Dedifferentiated amniotic fluid mesenchymal stem cell (primary cell): Measurements from ENCODE around the gene EHD4.
A peak's percentile ranks its signal among the peaks of the same experiment; 100 is the strongest.

Experiments
- DNase-seq: peaks from one replicate; pipeline ENCODE4 v3.0.0-alpha.2; 2016; ENCODE audit errors: extremely low spot score

Gene EHD4

GRCh38 chr15:41936649-41937567 lies 35.4 kb downstream of the EHD4 start:
- DNase-seq = no peak

GRCh38 chr15:41936155-41936554 lies 36.2 kb downstream of the EHD4 start:
- no peak for DNase-seq

DNA sequence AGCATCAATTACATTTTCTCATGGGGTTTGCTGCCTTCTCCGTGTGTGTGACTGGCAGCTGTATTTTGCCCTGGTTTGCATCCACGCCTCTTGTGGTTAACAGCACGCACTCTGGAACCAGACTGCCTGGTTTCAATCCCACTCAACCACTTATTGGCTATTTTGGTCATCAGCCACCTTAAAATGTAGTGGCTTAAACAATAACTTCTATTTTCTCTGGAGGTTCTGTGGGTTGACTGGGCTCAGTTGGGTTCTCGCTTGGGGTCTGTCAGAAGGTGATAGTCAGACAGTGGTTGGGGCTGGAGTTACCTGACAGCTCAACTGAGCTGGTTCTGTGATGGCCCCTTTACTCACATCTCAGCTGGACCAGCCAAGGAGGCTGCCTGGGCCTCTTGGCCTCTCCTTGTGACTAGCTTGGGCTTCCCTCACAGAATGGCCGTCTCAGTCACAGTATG lies 36.8 kb downstream of the EHD4 start:
- DNase-seq = no peak

- DNase-seq = no peak
Measured at GRCh38 chr15:41934843-41935242, 37.5 kb downstream of the EHD4 start.

DNA sequence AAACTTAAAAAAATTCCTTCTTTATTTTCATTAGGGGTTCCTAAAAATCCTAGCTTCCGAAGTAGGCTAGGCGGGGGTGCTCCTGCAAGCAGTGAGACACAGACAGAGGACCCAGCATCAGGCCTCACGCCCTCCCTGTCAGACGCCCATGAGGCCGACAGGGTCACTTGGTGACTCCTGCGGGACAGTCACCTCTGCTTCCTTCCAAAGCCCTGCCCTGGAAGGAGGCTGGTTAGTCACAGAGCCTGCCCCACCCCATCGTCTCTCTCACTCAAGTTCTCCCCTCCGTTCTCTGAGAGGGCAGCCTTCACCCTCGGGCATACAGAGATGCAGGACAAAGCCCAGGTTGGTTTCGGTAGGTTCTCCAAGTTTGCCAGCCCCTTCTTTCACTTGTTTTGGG lies 38.6 kb downstream of the EHD4 start:
- no peak for DNase-seq

GRCh38 chr15:41933326-41933725 lies 39.0 kb downstream of the EHD4 start:
- no peak for DNase-seq

GRCh38 chr15:41932511-41933289 lies 39.7 kb downstream of the EHD4 start:
- no peak for DNase-seq

DNA sequence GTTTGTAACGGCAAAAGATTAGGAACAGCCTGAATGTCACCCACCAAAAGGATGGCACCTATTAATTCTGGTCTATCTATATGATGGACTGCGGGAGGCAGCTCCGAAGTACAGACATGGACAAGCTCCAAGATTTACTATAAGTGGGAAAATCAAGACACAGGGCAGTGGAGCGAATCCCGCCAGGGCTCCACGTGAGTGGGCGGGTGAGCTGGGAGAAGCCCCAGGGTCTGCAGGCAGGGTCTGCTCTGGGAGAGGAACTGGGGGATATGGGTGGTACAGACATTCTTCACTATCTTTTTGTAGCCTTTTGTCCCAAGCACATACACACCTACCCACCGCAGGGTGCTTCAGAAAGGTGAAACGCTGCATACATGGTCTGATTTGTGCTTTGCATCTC lies 40.3 kb downstream of the EHD4 start:
- no peak for DNase-seq

- DNase-seq = no peak
Measured at GRCh38 chr15:41930867-41931222, 41.5 kb downstream of the EHD4 start.

DNA sequence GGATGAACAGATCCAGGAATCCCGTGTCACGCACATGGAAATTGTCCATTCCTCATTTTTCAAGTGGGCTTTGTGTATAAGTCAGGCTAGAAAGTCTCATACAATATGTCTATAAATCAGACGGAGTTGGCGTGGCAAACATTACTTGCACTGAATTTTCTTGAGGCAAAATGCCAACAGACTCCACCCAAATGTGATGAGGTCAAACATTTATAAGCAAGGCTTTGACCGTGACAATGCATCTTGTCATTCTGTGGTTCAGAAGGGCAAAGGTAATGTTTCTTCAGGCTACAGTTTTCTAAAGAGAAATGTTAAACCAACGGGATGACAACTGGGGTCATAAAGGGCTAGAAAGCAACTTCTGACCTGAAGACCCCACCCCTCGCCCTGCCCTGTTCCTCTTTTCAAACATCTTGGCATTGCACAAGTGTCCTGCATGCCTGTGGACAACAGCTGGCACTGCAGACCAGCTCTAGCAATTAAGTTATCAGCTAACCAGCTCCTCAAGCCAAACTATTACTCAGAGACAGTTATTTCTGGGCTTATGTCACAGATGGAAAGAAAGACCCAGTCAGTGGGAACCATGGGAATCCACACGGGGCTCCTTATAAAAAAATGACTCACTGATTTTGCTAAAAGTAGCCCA lies 42.0 kb downstream of the EHD4 start:
- peak; percentile 94 for DNase-seq

- no peak for DNase-seq
Measured at GRCh38 chr15:41928637-41929620, 43.4 kb downstream of the EHD4 start.

DNA sequence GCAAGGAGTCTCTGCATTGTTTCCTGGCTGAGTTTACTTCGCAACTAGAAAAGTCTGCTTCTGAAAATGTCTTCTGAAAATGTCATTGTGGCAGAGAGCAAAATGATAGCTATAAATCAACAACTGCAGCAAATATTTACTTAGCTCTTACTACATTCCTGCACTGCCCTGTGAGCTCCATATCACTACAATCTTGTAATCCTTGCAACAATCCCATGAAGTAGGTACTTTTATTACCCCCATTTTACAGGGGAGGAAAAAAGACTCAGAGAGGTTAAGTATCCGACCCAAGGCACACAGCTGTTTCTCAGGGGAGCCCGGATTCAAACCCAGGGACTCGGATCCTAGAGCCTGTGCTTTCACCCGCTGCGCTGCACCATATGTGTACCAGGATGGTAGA lies 44.3 kb downstream of the EHD4 start:
- DNase-seq = no peak

DNA sequence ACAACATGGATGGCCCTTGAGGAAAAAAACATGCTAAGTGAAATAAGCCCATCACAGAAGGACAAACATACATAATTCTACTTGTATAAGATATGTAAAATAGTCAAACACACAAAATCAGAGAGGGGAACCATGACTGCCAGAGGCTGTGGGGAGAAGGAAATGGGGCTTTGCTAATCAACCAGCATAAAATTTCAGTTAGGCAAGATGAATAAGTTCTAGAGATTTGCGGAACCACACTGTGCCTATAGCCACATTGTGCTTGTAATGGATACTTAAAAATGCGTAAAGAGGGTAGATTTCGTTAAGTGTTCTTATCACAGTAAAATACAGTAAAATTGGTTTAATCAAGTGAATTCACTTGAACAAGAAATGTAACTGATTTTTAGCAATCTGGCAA lies 44.8 kb downstream of the EHD4 start:
- no peak for DNase-seq

DNA sequence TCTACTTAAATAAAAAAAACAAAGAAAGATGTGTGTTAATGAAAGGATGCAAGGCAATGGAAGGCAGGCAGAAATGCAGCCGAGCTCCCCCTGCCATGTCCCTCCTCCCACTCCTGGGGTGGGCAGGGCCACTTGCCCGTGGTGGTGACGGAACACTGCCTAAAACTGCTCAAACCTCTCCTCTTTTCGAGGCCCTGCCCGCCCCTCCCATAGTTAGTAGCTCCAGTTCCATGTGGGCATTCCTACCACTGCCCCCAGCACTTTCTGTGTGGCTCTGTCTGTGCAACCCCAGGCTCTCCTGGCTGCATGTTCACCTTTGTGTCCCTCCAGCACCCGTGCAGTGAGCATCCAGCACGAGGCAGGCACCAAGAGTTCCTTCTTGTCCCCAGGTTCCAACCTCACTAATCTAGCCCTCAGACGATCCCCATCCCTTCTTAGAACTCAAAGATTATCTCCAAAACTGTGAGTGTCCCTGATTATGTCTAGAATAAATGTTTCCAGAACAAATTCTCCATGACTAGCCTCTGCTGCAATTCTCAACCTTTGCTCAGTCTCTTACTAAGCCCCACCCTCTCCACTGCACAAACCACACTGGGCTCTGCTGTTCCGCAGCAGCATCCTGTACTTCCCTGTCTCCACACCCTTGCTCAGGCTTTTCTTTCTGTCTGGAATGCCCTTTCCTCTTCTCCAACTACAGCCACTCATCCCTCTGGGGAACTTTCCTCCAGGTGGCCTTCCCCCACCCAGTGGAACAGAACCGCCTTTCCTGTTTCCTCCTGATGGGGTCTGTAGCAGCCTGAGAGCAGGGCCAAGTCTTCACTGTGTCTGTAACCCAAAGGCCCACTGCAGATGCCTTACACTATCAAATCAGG lies 45.9 kb downstream of the EHD4 start:
- no peak for DNase-seq

- no peak for DNase-seq
Measured at GRCh38 chr15:41925086-41925608, 47.2 kb downstream of the EHD4 start.

DNA sequence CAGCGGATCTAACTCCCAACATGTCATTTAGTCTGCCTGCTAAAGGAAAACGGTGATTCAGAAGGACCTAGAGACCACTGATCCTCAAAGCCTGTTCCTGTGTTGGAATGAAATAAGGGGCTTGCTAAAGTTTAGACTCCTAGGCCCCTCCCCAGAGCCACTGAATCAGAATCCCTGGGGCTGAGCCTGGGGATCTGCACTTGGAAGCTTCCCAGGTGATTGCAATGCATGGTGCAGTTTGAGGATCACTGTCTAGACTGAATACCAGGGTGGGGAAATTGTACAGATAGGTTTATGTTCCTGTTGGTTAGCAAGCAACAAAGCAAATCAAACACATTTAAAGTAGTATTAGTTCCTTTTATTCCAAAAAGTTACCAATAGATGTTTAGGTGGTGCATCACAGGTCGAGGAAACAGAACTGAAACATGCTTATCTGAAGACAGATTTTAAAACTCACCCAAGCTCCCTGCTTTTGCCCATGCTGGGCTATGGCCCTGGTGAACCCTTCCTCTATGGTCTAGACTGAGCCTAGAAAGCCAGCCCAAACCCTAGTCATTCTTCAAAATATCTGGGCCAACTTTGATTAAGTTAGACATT lies 48.9 kb downstream of the EHD4 start:
- no peak for DNase-seq

GRCh38 chr15:41922353-41922752 lies 50.0 kb downstream of the EHD4 start:
- no peak for DNase-seq

DNA sequence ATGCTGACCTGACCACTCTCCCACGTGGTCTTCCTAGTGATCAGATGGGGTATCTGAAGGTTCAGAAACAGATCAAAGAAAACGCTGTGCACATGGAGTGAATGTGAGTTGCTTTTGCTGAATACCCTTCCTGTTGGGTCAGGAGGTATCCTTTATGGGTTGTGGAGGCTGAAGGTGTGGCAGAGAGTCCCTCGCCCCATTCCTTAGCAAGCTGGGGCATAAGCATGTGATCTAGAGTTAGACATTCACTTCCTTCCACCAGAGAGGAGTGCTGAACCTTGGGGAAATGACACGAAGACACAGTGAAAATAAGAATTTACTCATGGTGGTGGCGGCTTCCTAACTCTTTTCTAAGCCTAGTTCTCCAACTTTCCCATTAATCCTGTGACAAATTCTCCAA lies 50.7 kb downstream of the EHD4 start:
- DNase-seq = no peak

DNA sequence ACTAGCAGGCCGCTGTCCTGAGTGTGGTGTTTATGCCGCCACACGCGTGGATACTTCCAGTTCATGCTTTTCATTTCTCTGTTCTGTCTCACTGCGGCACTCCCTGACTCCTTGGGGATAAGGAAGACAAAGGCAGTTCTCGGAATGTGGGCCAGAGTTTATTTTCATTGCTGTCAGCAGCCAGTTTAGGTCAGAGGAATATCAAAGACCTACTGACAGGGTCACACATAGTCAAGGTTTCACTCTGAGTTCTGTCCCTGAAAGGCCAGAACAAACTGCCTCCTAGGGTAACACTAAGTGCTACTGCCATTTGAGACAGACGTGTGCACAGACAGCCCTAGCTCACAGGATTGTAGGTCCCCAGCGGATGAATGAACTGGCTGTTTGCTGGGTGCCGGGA lies 51.2 kb downstream of the EHD4 start:
- no peak for DNase-seq
